HCT116 (cell line): Measurements from ENCODE around the gene TMC3. TPM values are rescaled to one million over a fixed set of nuclear protein-coding genes. Genes with fewer than 3 reads are reported as not detected.

Experiments used
- ATAC-seq: fragments of 200-7000 bp; cut with Tn5 transposase; 2 replicates; pipeline ENCODE4 v1.9.1; 2020; ENCODE audit warnings: mild to moderate bottlenecking, moderate library complexity
- BruUV-seq: library from RNA; stranded (reverse); fragments of 400-500 nt; replicated peaks from 2 replicates; lab custom pipeline; 2021; lab: Mats Ljungman, UMichigan
- CTCF ChIA-PET: fragments of 300-600 bp; sonication (Branson Sonifier 250); formaldehyde crosslinking; loops from one replicate; lab custom pipeline; 2021; ENCODE audit warnings: antibody characterized with exemption; lab: Charles Lee
- POLR2A ChIA-PET: fragments of 300-600, 350-600 bp; sonication (Branson Sonifier 250); formaldehyde crosslinking; loops from one replicate; lab custom pipeline; 2021; ENCODE audit warnings: antibody characterized with exemption; lab: Charles Lee
- RAD21 ChIA-PET, 2 experiments: fragments of 300-600 bp; sonication (Branson Sonifier 250); formaldehyde crosslinking; loops; one replicate each; lab custom pipeline; 2023; ENCODE audit warnings: low total read pairs in 2 of 2; ENCODE audit not compliant: uncharacterized antibody in 2 of 2, unreplicated experiment in 2 of 2, low non-redundant PET in 1 of 2; lab: Charles Lee
- DNase-seq: peaks from one replicate; pipeline ENCODE4 v3.0.0-alpha.2; 2010; ENCODE audit warnings: low read depth, low spot score
- H2AFZ ChIP-seq: fragments of 200-600 bp; shearing (Covaris generic), sonication (generic); 2 replicates; pipeline ENCODE4 v1.6.1; 2017; ENCODE audit warnings: low read depth, mixed run types, mixed read lengths, antibody characterized with exemption, low read length; ENCODE audit not compliant: poor library complexity, severe bottlenecking
- H3K27ac ChIP-seq: 2 replicates; pipeline ENCODE4 v1.5.1; 2012; ENCODE audit warnings: low read depth, low read length
- H3K27me3 ChIP-seq: fragments of 200-600 bp; sonication (generic); 2 replicates; pipeline ENCODE4 v1.6.1; 2016; ENCODE audit warnings: mixed run types, low read length, mixed read lengths; ENCODE audit not compliant: insufficient read depth
- H3K36me3 ChIP-seq, 2 experiments: fragments of 200-500 bp in 1 of 2; fragments of 200-600 bp in 1 of 2; sonication (Bioruptor generic) in 1 of 2; sonication (generic) in 1 of 2; 2 replicates each; pipeline versions ENCODE4 v1.5.1 to v1.6.1; 2014 to 2016; ENCODE audit warnings: low read length in 2 of 2, inconsistent platforms in 1 of 2, mixed read lengths in 1 of 2, mixed run types in 1 of 2; ENCODE audit not compliant: insufficient read depth in 2 of 2, control insufficient read depth in 1 of 2
- H3K4me1 ChIP-seq, 2 experiments: fragments of 200-600 bp in 1 of 2; sonication (generic) in 1 of 2; 2 replicates each; pipeline versions ENCODE4 v1.5.1 to v1.6.1; 2012 to 2017; ENCODE audit warnings: low read length in 2 of 2, inconsistent platforms in 1 of 2, mild to moderate bottlenecking in 1 of 2, mixed read lengths in 1 of 2, mixed run types in 1 of 2, moderate library complexity in 1 of 2; ENCODE audit not compliant: insufficient read depth in 2 of 2, control insufficient read depth in 1 of 2
- H3K4me2 ChIP-seq: fragments of 200-600 bp; sonication (generic); 2 replicates; pipeline ENCODE4 v1.6.1; 2017; ENCODE audit warnings: mixed run types, low read length, mixed read lengths
- H3K4me3 ChIP-seq, 2 experiments: fragments of 200-600 bp in 1 of 2; sonication (generic) in 1 of 2; replicated peaks in 1 of 2; 2 replicates each; pipeline ENCODE4 v1.5.1; 2011 to 2016; ENCODE audit warnings: low read length in 2 of 2, control low read depth in 1 of 2, low read depth in 1 of 2, mild to moderate bottlenecking in 1 of 2, mixed read lengths in 1 of 2, mixed run types in 1 of 2
- H3K79me2 ChIP-seq: fragments of 200-600 bp; sonication (generic); 2 replicates; pipeline ENCODE4 v1.6.1; 2017; ENCODE audit warnings: mild to moderate bottlenecking, mixed run types, low read length, moderate library complexity, mixed read lengths; ENCODE audit not compliant: insufficient read depth
- H3K9ac ChIP-seq: fragments of 200-600 bp; sonication (generic); 2 replicates; pipeline ENCODE4 v1.6.1; 2016; ENCODE audit warnings: low read length, mixed read lengths
- H3K9me2 ChIP-seq: fragments of 200-600 bp; sonication (generic), shearing (Covaris generic); 2 replicates; pipeline ENCODE4 v1.6.1; 2017; ENCODE audit warnings: mixed run types, mild to moderate bottlenecking, moderate library complexity; ENCODE audit not compliant: insufficient read depth
- H3K9me3 ChIP-seq, 2 experiments: fragments of 200-500 bp in 1 of 2; fragments of 200-600 bp in 1 of 2; sonication (Bioruptor generic) in 1 of 2; sonication (generic) in 1 of 2; 2 replicates each; pipeline ENCODE4 v1.6.1; 2014 to 2017; ENCODE audit warnings: low read length in 2 of 2, mixed read lengths in 2 of 2, inconsistent platforms in 1 of 2, low read depth in 1 of 2, mild to moderate bottlenecking in 1 of 2, mixed run types in 1 of 2, moderate library complexity in 1 of 2; ENCODE audit not compliant: control insufficient read depth in 1 of 2, insufficient read depth in 1 of 2
- H4K20me1 ChIP-seq: fragments of 200-600 bp; sonication (generic), shearing (Covaris generic); 2 replicates; pipeline ENCODE4 v1.6.1; 2017; ENCODE audit warnings: mixed run types, mild to moderate bottlenecking, moderate library complexity; ENCODE audit not compliant: insufficient read depth
- EZH2phosphoT487 ChIP-seq: fragments of 200-600 bp; IDR thresholded peaks from 2 replicates; pipeline ENCODE4 v1.6.1; 2018; ENCODE audit warnings: antibody characterized with exemption, borderline replicate concordance
- JUND ChIP-seq: IDR thresholded peaks from 2 replicates; pipeline ENCODE4 v1.6.1; 2012
- REST ChIP-seq: IDR thresholded peaks from 2 replicates; pipeline ENCODE4 v1.6.1; 2012; ENCODE audit warnings: low read depth
- YY1 ChIP-seq: IDR thresholded peaks from 2 replicates; pipeline ENCODE4 v1.6.1; 2011; ENCODE audit warnings: low read length, low read depth, moderate library complexity, mild to moderate bottlenecking; ENCODE audit not compliant: insufficient replicate concordance; ENCODE audit errors: extremely low read depth
- ZFX ChIP-seq: fragments of 450-650 bp; IDR thresholded peaks from 2 replicates; pipeline ENCODE4 v1.6.1; 2017
- ZNF274 ChIP-seq: fragments of 200-500 bp; sonication (Bioruptor generic); IDR thresholded peaks from 2 replicates; pipeline ENCODE4 v1.6.1; 2014; ENCODE audit warnings: mild to moderate bottlenecking, low read depth, low read length, inconsistent platforms
- intact Hi-C: fragments of 100-400 bp; cut with micrococcal nuclease; formaldehyde crosslinking; loops from 2 replicates; pipeline ENCODE4 v1.10.0; 2022
- total RNA-seq: library from RNA; stranded (reverse); gene quantifications from one replicate; pipeline ENCODE4 v1.2.1, GENCODE V29; 2021; ENCODE audit not compliant: unreplicated experiment
- TF ChIP-seq, protein P1 (sequence below): IDR thresholded peaks from 2 replicates; pipeline ENCODE4 v1.6.1; 2011; ENCODE audit warnings: mild to moderate bottlenecking, low read length, moderate library complexity; ENCODE audit not compliant: insufficient replicate concordance; ENCODE audit errors: extremely low read depth

Gene TMC3
- total RNA-seq, 1 experiment from 2014 or later: not detected

DNA sequence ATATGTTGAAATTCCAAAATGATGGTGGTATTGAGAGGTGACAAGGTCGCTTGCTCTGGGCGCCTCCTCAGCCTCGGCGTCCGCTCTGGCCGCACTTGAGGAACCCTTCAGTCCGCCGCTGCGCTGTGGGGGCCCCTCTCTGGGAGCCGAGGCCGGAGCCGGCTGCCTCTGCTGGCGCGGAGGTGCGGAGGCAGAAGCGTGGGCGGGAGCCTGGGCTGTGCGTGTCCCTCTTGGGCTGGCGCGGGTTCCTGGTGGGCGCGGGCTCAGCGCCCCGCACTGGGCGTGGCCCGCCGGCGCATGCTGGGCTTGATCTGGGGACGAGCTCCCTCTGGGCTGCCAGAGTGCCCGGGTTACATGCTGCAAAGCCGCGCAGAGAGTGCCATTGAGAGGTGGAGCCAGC lies 39.8 kb upstream of the TMC3 start:
- no TSS peak for BruUV-seq
- Histone ChIP-seq H3K9ac (no peak overlapping the region), H3K4me3 (no peak overlapping the region), H2AFZ (no peak overlapping the region), H3K9me3 (no peaks in the 10 kb centered on the region), H3K4me2 (no peak overlapping the region), H3K9me2 (no peaks in the 10 kb centered on the region)
- CTCF ChIA-PET: no interaction called here
- RAD21 ChIA-PET: no interaction called here
- intact Hi-C loops: loop anchor here (5.0 to 10.0 kb wide), 2 partner anchors 521 to 783 kb away; no protein-coding TSS in a partner anchor
- POLR2A ChIA-PET: no interaction called here
- no peak for DNase-seq
- TF ChIP-seq, protein P1, sequence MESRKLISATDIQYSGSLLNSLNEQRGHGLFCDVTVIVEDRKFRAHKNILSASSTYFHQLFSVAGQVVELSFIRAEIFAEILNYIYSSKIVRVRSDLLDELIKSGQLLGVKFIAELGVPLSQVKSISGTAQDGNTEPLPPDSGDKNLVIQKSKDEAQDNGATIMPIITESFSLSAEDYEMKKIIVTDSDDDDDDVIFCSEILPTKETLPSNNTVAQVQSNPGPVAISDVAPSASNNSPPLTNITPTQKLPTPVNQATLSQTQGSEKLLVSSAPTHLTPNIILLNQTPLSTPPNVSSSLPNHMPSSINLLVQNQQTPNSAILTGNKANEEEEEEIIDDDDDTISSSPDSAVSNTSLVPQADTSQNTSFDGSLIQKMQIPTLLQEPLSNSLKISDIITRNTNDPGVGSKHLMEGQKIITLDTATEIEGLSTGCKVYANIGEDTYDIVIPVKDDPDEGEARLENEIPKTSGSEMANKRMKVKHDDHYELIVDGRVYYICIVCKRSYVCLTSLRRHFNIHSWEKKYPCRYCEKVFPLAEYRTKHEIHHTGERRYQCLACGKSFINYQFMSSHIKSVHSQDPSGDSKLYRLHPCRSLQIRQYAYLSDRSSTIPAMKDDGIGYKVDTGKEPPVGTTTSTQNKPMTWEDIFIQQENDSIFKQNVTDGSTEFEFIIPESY: no peak
- TF ChIP-seq JUND (no peak), EZH2phosphoT487 (no peak), ZFX (no peak), YY1 (no peak)
- TF ChIP-seq, all 23 proteins: peak for 0
- no peaks in the 10 kb centered on the region for H3K36me3 ChIP-seq
- ATAC-seq: no peak
- peaks cover 15% of the 10 kb centered on the region for H3K27me3 ChIP-seq
- no peaks in the 10 kb centered on the region for H3K4me1 ChIP-seq
- no peaks in the 10 kb centered on the region for H3K79me2 ChIP-seq
- no peak overlapping the region for H3K27ac ChIP-seq
- H4K20me1 ChIP-seq: no peaks in the 10 kb centered on the region

DNA sequence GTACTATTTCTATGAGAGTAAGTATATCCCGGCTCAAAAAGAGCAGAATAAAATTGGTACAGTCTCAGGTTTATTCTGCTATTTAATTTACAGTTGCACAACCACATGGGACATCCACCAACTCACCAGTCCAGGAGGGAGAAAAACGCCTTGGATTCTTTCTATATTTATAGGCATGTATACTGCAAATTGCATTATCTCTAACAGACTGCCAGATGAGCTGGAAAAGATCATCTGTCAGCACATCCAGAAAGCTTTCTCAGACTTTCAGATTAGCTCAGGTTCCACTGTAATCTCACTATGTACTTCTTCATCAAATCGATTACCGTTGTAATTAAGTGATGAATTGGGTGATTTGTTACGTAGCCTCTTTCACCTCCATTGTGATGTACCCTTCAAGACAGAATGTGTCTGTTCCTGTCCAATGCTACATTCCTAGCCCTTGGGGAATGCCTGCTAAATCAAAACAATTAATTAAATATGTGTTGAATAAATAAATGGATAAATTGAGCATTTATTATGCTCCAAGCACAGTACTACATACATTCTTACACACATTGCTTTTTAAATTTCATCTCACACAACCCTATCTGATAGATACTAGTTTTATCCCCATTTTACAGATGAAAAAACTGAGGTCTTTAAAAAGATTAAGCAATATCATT lies 38.1 kb upstream of the TMC3 start:
- Histone ChIP-seq H3K79me2 (no peaks in the 10 kb centered on the region), H3K4me1 (no peaks in the 10 kb centered on the region), H3K9ac (no peak overlapping the region), H4K20me1 (no peaks in the 10 kb centered on the region), H3K9me3 (no peaks in the 10 kb centered on the region), H3K4me3 (no peak overlapping the region), H3K9me2 (no peaks in the 10 kb centered on the region), H3K27me3 (peaks cover 15% of the 10 kb centered on the region), H3K36me3 (no peaks in the 10 kb centered on the region), H3K4me2 (no peak overlapping the region), H3K27ac (no peak overlapping the region), H2AFZ (no peak overlapping the region)
- DNase-seq (no peak), ATAC-seq (no peak)
- no TSS peak for BruUV-seq
- ChIA-PET CTCF (no interaction called here), POLR2A (no interaction called here), RAD21 (no interaction called here)
- TF ChIP-seq ZNF274: no peak
- no peak for TF ChIP-seq REST
- intact Hi-C loops: loop anchor here (5.0 to 10.0 kb wide), 2 partner anchors 523 to 785 kb away; no protein-coding TSS in a partner anchor
